Erythroblast (primary cell): ENCODE results near the gene REEP3.

Experiments
- GATA1 ChIP-seq: IDR thresholded peaks from 2 replicates; pipeline ENCODE4 v1.6.1; 2011; ENCODE audit warnings: low read depth, mild to moderate bottlenecking, control low read depth, low read length, moderate library complexity
- POLR2A ChIP-seq: IDR thresholded peaks from 2 replicates; pipeline ENCODE4 v1.6.1; 2011; ENCODE audit warnings: mild to moderate bottlenecking, low read length

GRCh38 chr10:63562857-63563256, 41.7 kb downstream of the REEP3 start:
- TF ChIP-seq POLR2A (no peak), GATA1 (no peak)
